Left kidney (tissue), 2 donors: ENCODE results near the gene NOS1AP. TPM values are rescaled to one million over a fixed set of nuclear protein-coding genes. Genes with fewer than 3 reads are reported as not detected.

Source experiments
- DNase-seq: peaks from one replicate; pipeline ENCODE4 v3.0.0-alpha.2; 2013
- polyA plus RNA-seq: library from polyadenylated mRNA; unstranded; fragments of 120-200 nt; gene quantifications from one replicate; pipeline ENCODE4 v1.2.1, GENCODE V29; 2013; ENCODE audit not compliant: insufficient read length

Gene NOS1AP
- polyA plus RNA-seq, 1 donor, result 10.7 TPM

DNA sequence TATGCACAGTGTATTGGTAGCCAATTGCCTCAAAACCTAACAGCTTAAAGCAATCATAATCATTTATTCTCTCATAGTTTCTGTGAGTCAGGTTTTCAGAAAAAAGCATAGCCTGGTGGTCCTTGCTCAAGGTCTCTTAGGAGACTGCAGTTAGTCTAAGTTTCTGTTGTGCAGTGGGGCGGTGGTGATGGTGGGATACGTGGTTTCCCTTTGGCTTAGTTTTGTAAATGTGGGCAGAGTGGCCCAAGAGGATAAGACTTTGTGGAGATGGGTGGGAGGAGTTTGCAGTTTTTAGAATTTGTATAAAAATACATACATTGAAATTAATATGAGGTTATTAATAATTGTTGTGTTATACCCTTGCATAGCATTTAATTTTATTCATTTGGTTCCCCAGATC lies 68.6 kb downstream of the NOS1AP start:
- no peak for DNase-seq

DNA sequence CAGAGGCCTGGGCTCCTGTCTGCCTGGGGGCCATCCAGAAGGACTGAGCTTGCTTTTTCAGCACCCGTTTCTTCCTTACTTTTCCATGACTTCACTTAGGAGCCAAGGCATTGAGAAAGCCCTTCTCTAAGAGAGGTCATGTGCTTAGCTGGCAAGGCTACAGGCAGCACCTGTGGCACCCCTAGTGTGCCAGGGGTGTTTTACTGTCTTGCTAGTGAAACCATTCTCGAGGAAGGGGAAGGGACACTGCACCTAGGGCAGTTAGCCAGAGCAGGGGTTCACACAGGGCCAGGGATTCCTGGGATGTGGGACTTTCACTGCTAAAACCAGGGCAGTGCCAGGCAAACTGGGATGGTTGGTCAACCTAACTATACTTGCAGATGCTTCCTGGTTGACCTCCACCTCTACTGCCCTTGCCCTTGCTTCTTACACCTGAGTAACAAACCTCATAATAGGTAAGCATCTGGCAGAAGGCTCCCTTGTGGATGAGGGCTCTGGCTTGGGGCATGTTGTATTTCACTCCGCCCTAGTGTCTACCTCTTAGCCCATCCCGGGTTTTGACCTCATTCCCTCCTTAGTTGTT lies 69.2 kb downstream of the NOS1AP start:
- DNase-seq, result no peak

DNA sequence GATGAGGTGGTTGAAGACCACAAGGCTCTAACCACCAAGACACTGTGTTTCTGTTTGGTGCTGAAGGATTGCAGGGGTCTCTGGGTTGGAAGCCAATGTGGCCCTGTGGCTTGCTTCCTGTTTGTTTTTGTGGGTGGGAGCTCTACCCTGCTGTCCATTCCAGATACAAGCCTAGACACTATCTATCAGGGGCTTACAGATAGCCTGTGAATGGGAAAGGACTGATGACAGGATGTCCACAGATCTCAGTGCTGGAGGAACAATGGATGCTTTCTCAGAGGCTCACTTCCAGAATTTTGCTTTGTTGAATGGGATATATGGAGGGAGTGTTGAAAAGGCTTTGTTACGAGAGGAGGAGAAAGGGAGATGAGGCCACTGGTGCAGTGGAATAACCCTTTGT lies 69.7 kb downstream of the NOS1AP start:
- DNase-seq, result no peak

DNA sequence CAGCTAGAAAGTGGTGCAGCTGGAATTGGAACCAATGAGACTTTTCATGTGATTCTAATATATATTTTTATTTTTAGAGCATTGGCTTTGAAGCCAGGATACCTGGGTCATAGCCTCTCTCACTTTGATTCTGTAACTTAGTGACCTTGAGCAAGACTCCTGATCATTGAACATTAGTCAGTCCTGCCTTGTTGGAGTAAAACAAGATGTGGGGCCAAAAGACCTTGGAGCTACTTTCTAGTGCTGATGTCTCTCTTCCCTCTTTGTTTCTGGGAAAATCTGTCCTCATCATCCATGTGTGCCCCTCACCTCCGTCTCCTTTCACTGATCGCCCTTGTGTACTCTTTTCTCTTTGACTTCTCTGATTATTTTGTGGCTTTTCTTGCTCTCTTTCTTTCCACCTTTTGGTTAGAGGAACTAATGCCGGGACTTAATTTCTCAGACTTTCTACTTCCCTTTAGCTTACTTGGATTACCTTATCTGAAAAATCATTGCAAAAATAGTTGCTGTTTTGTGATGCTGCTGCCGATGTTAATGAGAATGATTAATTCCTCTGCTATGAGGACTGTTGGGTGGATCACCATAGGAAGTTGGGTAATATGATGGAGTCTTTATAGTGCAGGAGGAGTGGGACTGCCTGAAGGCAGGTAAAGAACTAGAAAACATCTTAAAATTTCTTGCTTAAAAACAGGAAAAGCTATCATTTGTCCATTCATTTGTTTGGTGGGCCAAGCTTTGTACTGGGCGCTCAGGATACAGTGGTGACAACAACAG lies 72.0 kb downstream of the NOS1AP start:
- DNase-seq, result no peak

DNA sequence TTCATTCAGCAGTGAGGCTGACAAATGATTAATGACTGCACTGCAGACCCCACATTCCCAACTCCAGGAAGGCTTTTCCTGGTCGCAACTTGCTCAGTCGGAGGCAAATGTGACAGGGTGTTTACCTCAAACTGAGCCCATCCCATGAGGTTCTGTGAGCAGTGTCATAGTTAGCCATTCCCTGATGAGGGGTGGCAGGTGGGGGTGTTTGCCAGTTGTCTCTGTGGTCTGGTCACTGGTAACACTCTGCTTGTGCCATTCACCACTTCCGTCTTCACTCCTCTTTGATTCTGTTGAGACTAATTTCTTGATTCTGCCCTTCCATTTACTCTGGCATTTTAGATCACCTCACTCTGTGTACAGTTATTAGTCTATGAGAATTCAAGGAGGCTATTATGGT lies 73.5 kb downstream of the NOS1AP start:
- no peak for DNase-seq

DNA sequence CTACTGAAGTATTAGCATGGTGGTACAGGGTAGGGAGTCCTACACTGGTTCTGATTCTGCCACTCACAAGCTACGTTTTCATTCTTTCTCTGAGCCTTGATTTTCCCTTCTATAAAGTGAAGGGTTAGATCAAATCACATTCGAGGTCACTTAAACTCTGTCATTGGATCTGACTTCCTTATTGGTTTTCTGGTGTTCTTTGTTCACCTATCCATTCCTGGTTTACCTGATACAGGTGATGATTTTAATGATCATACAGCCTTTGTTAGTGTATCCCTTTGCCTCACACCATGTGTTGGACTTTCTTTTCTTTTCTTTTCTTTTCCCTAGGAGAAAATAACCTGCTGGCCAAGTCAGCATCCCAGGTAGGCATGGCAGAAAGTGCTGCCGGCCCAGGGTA lies 74.8 kb downstream of the NOS1AP start:
- DNase-seq, result no peak

DNA sequence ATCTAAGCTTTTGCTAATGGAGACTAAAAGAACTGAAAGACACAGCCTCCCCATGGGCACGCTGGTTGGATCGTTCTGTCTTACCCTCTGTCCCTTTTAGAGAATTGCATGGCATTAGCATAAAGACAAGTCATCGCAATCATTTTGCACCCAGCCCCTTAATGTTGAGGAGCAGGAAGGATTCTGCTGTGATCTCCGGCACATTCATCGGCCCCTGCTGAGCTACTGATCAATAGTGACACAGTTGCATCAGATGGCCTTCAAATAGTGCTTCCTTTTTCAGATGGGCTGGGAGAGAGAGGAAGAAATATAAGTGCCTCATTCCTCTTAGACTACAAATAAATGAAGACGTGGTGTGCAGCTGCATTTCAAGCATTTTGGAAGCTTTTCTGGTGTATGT lies 75.4 kb downstream of the NOS1AP start:
- no peak for DNase-seq

DNA sequence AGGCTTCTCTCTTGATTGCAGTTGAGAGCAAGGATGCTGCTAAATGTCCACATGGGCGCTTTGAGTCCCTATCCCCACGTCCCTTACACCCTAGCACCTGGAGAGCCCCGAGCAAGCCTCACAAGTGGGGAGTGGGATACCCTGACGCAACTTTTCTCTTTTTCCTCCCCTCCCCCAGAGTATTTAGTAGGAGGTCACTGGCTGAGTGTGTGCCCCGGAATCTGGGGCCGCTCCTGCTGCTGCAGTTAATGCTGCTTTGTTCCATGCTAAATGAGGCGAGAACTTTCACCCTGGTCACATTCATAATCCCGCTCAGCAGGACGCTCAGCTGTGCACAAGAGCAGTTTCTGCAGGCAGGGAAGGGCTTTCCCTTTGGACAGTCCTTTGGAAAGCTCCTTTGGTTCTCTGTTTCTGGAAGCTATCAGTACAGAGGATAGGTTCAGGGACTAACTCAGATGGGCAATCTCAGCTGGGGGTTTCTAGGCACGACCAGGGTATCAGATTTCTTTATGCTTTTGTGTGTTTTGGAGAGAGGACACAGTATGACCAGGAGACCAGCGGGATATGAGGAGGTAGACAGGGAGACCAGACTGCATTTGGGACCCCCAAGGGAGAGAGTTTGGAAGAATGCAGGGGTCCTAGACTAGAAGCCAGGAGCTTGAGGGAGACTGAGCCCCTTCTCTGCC lies 75.9 kb downstream of the NOS1AP start:
- DNase-seq, result peak; percentile 66

DNA sequence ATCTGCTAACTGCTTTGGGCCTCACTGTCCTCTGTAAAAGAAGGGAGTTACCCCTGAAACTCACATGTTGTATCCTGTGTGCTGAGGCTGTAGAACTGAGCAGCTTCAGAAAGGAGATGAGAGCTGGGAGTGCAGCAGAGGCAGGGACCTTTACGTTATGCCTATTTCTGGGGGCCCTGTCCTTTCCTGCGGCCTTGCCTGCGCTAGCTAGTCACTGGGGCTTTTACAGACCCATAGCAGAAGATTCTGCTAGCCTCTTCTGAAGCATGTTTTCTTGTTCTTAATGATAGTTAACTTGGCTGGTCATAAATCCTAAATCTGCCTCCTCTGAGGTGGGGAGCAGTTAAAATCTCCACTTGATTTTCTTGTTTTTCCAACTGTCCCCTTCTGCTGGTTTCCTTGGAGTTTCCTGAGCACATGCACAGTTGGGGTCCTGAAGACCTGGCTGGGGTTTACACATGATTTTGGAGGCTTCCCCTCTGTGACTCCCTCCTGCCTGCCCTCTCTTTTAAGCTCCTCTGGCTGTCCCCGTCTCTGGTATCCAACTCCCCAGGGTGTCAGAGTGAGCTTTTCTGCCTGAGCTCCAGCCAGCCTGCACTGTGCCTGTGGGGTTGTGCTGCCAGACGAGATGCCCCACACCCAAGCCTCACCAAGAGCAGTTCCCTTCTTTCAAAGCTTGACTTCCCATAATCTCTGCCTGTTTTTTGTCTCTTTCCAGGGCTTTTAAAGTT lies 76.6 kb downstream of the NOS1AP start:
- no peak for DNase-seq

DNA sequence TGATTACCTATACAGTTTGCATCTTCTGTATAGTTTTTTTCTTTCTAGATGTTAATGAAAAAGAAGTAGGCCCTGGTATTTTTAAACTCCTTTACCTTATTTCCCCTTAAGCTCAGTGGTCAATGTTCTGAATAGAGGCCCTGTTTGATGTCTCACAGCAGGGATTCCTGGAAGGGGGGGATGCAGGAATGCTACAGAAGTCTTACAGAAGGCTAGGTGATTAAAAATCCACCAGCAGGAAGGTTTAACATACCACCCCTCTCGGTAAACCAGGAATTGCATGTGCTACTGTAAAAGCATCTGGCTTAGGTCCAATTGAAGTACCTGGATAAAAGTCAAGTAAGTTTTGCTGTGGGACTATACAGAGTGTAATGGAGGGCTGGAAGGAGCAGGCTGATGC lies 78.3 kb downstream of the NOS1AP start:
- no peak for DNase-seq

DNA sequence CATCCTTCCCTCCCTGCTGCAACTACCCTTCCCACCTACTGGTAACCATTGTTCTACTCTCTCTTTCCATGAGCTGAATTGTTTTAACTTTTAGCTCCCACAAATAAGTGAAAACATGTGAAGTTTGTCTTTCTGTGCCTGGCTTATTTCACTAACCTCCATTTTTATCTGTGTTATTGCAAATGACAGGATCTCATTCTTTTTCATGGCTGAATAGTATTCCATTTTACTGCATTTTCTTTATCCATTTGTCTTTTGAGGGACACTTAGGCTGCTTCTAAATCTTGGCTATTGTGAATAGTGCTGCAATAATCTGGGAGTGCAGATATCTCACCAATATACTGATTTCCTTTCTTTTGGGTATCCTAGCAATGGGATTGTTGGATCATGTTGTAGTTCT lies 80.6 kb downstream of the NOS1AP start:
- no peak for DNase-seq

DNA sequence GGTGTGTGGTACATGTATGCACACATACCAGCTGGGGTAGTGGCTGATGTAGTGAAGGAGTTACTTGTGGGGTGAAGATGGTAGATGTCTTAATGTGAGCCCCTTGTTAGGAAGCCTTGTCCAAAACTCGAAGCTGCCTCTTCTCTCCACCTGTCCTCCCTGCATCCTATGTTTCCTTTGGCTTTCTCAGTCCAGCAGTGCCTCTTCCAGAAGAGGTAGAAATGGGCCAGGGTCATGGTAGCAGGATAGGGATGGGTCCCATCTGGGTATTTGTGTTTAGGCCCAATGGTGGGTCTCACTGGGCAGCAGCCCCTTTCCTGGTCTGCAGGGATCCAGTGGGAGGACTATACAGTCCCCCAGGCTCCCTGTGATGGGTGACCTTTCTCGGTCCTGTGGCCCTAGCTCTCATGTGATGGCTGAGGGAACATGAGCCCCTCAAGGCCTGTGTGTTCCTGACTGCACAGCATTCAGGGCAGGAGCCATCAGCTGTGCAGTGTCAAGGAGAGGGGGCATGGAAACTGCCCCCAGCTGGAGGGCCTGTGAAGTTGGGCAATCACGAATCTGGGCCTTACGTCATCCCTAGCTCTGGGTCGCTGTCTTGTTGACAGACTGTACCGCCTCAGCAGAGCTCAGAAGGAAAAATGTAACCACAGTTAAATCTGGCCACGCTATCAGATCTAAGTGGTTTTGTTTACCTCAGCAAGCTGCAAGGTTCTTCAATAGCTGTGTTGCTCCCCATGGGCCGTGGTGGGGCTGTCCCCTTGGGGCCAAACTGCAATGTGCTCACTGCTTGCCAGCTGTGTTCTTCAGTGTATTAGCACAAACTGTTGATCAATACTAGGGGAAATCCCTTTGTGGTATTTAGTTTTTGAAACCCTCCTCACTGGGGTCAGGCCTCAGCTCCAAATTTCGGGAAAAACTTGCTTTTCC lies 82.7 kb downstream of the NOS1AP start:
- DNase-seq, result no peak

DNA sequence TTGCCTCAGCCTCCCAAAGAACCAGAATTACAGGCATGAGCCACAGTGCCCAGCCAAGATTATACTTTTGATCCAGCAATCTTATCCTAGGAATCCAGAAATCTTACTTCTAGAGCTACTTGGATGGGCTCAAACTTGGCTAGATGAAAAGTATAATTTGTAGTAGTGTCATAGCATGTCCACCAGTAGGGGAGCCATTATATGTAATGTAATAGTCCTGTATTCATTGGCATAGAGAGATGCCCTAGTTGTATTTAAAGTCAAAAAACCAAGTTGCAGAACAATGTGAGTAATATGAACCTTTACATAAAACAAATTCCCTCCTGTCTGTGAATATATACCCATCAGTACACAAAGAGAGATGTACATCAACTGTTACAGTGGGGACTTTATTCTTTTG lies 83.9 kb downstream of the NOS1AP start:
- no peak for DNase-seq

DNA sequence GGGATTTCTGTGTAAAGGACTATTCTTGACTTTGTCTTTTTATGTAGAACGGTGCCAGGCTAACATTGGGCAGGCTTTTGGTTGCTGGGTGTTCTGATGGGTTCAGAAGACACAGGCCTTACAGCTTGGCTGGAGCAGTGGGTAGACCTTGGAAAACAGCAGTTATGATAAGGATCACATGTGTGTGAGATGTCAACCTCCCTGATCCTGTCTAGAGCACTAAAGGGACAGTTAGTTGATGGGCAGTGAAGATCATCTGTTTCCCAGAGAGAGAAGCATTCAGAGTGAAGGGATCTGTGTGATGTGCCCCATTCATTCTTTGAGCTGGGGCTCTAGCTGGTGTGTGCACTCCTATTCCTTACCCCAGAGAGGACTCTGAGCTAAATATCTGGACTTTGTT lies 88.0 kb downstream of the NOS1AP start:
- DNase-seq, result no peak

DNA sequence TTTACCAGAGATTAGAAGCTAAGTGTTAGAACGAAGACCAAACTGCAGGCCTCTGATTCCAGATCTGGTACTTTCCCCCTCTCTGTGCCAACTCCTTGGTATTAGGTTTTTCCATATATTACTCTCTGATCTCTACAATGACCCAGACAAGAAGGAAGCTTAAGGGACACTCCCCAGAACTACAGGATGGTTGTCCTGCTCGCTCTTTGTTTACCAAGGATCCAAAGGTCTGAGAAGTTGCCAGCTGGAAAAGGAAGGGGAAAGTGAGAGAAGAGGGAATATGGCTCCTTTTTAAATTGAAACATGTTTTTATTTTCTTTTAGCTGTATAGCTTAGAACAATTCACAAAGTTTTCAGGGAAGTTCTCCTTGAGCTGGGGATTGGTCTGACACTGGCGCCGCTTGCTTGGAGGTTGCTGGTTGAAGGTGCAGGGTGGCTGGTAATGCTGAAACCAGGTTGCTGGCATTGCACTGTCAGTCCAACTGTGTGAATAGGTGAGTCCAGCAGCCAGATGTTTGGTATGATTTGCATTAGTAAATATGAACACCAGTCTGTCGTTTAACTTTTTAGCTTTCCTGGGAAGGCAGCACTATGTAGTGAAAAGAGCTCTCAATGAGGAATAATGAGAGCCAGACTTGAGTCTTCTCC lies 89.3 kb downstream of the NOS1AP start:
- no peak for DNase-seq

DNA sequence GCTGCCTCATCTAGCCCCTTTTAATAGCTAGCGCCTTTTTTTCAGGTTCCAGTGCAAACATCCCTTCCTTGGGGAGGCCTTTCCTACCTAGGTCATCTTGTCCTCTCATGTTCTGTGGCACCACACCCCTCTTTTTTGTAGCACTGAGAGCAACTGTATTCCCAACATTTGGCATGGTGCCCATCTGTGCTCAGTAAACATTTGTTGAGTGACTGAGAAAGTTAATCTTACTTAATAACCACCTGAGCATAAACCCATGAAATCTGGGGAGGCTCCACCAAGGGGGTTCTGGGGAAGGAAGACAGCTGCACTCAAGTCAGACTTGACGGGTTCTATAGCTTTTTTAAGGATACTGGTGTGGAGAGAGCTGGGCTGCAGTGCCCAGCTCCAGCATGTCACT lies 90.0 kb downstream of the NOS1AP start:
- DNase-seq, result no peak

DNA sequence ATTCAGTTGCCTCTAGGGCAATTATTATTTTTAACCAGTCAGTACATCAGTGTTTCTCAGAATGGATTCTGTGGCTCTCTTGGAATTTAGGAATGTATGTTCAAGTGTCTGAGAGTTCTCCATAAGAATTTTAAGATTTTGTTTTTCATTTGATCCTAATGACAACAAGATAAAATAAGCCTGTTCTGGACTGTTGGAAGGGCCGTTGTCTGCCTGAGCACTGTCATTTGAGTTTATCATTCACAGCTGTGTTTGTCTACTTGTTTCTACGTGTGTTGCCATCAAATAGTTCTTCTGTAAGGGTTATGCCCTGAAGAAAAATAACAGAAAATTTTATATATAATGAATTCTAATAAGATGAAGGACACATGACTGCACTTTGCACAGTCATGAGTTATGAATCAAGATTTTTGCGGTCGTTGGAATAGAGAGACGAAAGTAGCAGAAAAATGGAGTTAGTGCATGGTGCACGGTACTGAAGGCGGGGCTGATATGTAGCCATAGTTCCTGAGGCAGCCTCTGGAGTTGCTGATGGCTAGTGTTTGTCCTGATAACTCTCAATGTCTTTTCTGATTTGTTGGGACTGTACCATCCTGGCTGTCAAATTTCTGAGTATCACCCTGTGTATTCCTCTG lies 92.5 kb downstream of the NOS1AP start:
- DNase-seq, result no peak

DNA sequence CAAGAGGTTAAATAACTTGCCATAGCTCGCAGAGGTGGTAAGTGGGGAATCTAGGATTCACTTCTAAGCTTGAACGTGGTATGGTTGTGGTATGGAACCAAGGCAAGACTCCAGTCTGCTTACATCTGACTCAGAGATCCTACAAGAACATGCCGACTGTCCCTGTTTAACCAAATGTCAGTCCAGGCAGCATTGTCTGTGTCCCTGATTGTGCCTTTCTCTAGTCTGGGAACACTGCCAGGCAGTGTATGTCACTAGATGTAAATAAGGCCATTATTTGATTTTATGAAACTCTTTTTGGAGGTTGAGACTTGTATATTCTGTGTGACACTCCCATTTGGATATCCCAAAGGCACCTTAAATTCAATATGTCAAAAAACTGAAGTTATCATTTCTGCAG lies 96.0 kb downstream of the NOS1AP start:
- no peak for DNase-seq

DNA sequence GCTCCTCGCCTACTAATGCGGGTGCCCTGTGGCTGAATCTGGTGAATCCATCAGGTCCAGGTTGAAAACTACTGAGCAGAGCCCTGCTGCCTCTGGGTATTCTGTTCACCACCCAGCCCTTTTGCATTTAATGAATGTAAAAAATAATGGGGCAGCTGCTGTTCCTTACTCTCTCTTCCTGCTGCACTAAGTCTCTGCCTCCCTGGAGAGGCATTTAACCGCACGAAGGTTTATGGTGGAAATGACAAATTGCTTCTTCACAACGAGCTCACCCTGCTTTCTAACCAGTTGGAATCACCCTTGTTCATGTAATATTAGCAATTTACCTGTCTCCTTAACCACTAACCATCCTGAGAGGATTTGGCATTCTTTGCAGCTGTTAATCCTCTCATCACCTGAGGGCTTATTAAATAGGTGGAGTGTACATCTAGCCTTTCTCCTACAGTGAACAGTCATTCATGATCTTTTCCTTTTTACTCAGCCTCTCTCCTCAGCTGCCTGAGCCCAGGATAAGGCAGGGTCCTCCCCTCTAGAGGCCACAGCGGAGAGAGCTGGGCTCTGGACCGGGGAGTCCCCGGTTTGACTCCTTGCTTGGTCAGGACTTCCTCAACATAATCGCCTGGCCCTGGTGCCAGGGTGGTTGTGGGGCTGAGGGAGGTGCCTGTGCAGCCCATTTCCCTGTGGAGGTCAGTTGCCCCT lies 97.6 kb downstream of the NOS1AP start:
- DNase-seq, result no peak

DNA sequence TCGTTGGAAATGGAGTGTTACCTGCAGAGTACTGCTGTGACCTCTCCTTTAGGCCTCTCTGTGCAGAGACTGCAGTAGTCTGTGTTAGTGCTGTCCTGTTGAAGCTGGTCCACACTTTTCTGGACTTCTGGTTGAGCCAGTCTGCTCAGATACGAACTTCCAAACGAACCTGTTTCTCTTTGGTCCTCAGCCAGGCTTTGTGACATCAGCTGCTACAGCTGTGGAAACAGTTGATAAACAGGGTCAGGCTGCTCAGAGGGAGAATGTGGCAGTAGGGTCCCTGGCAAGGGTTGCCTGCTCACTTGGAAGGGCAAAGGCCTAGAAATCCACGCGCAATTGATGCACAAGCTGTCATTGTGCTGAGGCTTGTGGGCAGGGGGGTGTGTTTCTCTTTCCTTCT lies 98.8 kb downstream of the NOS1AP start:
- no peak for DNase-seq
